OCI-LY7 (cell line): ENCODE data around the gene TTLL5.

Experiments
- CTCF ChIP-seq: fragments of 200-600 bp; sonication (generic); conservative IDR thresholded peaks from 2 replicates; pipeline ENCODE4 v1.5.1; 2014; ENCODE audit warnings: mild to moderate bottlenecking, antibody characterized with exemption, low read length, moderate library complexity, mixed read lengths
- EZH2phosphoT487 ChIP-seq: fragments of 200-600 bp; sonication (generic); IDR thresholded peaks from 2 replicates; pipeline ENCODE4 v1.6.1; 2018; ENCODE audit warnings: low read depth, borderline replicate concordance, mild to moderate bottlenecking, mixed run types, antibody characterized with exemption, low read length, moderate library complexity, mixed read lengths

GRCh38 chr14:75821831-75822521 is 160.9 kb downstream of the TTLL5 start:
- TF ChIP-seq CTCF (no peak), EZH2phosphoT487 (no peak)
